ENCODE results near the gene CDR2L.
A peak's percentile ranks its signal among the peaks of the same experiment; 100 is the strongest.

The CDR2L gene

GRCh38 chr17:74987418-74987908 lies at the start of gene CDR2L:
TSS of gene CDR2L (plus strand) at chr17:74987632. CDS start at chr17:74988044, 412 bp downstream.
- DNase-seq: peak; percentile 53

- no peak for DNase-seq
Observed at GRCh38 chr17:74938194-74938950, 49.1 kb upstream of the CDR2L start.

- DNase-seq: no peak
Observed at GRCh38 chr17:74939534-74939933, 47.9 kb upstream of the CDR2L start.

- no peak for DNase-seq
Observed at GRCh38 chr17:74941128-74941725, 46.2 kb upstream of the CDR2L start.

GRCh38 chr17:74943808-74944522 lies 43.5 kb upstream of the CDR2L start:
- DNase-seq: no peak

GRCh38 chr17:74945543-74945942 lies 41.9 kb upstream of the CDR2L start:
- DNase-seq: no peak

- DNase-seq: no peak
Observed at GRCh38 chr17:74946641-74947040, 40.8 kb upstream of the CDR2L start.

- DNase-seq: no peak
Observed at GRCh38 chr17:74947041-74947754, 40.2 kb upstream of the CDR2L start.

GRCh38 chr17:74949455-74950115 lies 37.8 kb upstream of the CDR2L start:
- DNase-seq: no peak

- no peak for DNase-seq
Observed at GRCh38 chr17:74950207-74950606, 37.2 kb upstream of the CDR2L start.

GRCh38 chr17:74951065-74951464 lies 36.4 kb upstream of the CDR2L start:
- DNase-seq: no peak

GRCh38 chr17:74951680-74952421 lies 35.6 kb upstream of the CDR2L start:
- no peak for DNase-seq

- DNase-seq: no peak
Observed at GRCh38 chr17:74952431-74953133, 34.9 kb upstream of the CDR2L start.

GRCh38 chr17:74953134-74953687 lies 34.2 kb upstream of the CDR2L start:
- DNase-seq: no peak

GRCh38 chr17:74954115-74954514 lies 33.3 kb upstream of the CDR2L start:
- no peak for DNase-seq

- no peak for DNase-seq
Observed at GRCh38 chr17:74954665-74955421, 32.6 kb upstream of the CDR2L start.

GRCh38 chr17:74956093-74956492 lies 31.3 kb upstream of the CDR2L start:
- DNase-seq: no peak

GRCh38 chr17:74957935-74958740 lies 29.3 kb upstream of the CDR2L start:
- no peak for DNase-seq
